Dendritic cell treated with granulocyte-macrophage colony-stimulating factor and Interleukin-4, amounts not matched to agents 40 ng/mL and 50 ng/mL, for 4 days (primary cell): ENCODE data around the gene PRKCZ.

ENCODE experiments used
- H3K27ac Mint-ChIP-seq: one replicate; pipeline ENCODE4 v1.8.0; 2022; ENCODE audit warnings: mild to moderate bottlenecking, mixed read lengths
- H3K27me3 Mint-ChIP-seq: one replicate; pipeline ENCODE4 v1.8.0; 2022; ENCODE audit warnings: mild to moderate bottlenecking, mixed read lengths
- H3K36me3 Mint-ChIP-seq: one replicate; pipeline ENCODE4 v1.8.0; 2022; ENCODE audit warnings: low read depth, mixed read lengths
- H3K4me1 Mint-ChIP-seq: one replicate; pipeline ENCODE4 v1.8.0; 2022; ENCODE audit warnings: low read depth, mixed read lengths
- H3K4me3 Mint-ChIP-seq: one replicate; pipeline ENCODE4 v1.8.0; 2022; ENCODE audit warnings: mild to moderate bottlenecking, moderate library complexity, mixed read lengths
- H3K9me3 Mint-ChIP-seq: one replicate; pipeline ENCODE4 v1.8.0; 2022; ENCODE audit warnings: mixed read lengths
- intact Hi-C: fragments of 100-400 bp; cut with micrococcal nuclease; formaldehyde crosslinking; loops from one replicate; pipeline ENCODE4 v1.15.0; 2022

The PRKCZ gene

GRCh38 chr1:2181271-2181670, 131.1 kb downstream of the PRKCZ start:
- no peaks in the 10 kb centered on the region for H3K4me1 Mint-ChIP-seq
- peaks cover 5% of the 10 kb centered on the region for H3K36me3 Mint-ChIP-seq
- no peak overlapping the region for H3K27ac Mint-ChIP-seq
- no peaks in the 10 kb centered on the region for H3K9me3 Mint-ChIP-seq
- intact Hi-C loops, result no loop called here
- peaks cover 2% of the 10 kb centered on the region for H3K27me3 Mint-ChIP-seq
- no peak overlapping the region for H3K4me3 Mint-ChIP-seq

- Mint-ChIP-seq H3K9me3 (no peaks in the 10 kb centered on the region), H3K4me1 (no peaks in the 10 kb centered on the region), H3K27me3 (peaks cover 2% of the 10 kb centered on the region), H3K27ac (no peak overlapping the region), H3K4me3 (no peak overlapping the region), H3K36me3 (peaks cover 5% of the 10 kb centered on the region)
- intact Hi-C loops, result no loop called here
These were observed 131.5 kb downstream of the PRKCZ start for GRCh38 chr1:2181752-2182151.

GRCh38 chr1:2182376-2182775, 132.2 kb downstream of the PRKCZ start:
- intact Hi-C loops, result no loop called here
- Mint-ChIP-seq H3K27ac (no peak overlapping the region), H3K27me3 (peaks cover 2% of the 10 kb centered on the region), H3K9me3 (no peaks in the 10 kb centered on the region), H3K36me3 (peaks cover 5% of the 10 kb centered on the region), H3K4me1 (no peaks in the 10 kb centered on the region), H3K4me3 (no peak overlapping the region)

DNA sequence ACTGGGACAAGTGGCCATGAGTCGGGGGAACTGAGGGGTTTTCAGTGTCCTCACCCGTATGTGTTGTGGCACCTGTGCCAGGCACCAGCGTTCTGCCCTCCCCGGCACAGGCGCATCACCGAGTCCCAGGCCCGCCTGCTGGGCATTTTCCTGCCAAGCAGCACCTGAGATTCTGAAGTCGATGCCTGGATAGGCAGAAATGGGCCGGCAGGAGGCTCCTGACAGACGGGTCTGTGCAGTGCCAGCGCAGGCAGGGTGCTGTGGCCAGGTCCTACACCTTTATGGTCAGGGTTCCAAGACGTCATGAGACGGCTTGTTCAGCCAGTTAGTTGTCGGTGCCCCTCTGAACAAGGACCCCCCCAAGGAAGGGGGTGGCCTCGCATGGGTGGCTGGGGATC, 133.7 kb downstream of the PRKCZ start:
- H3K4me1 Mint-ChIP-seq, result no peaks in the 10 kb centered on the region
- peaks cover 2% of the 10 kb centered on the region for H3K27me3 Mint-ChIP-seq
- no peak overlapping the region for H3K27ac Mint-ChIP-seq
- H3K36me3 Mint-ChIP-seq, result peaks cover 5% of the 10 kb centered on the region
- H3K9me3 Mint-ChIP-seq, result no peaks in the 10 kb centered on the region
- intact Hi-C loops, result no loop called here
- H3K4me3 Mint-ChIP-seq, result no peak overlapping the region

DNA sequence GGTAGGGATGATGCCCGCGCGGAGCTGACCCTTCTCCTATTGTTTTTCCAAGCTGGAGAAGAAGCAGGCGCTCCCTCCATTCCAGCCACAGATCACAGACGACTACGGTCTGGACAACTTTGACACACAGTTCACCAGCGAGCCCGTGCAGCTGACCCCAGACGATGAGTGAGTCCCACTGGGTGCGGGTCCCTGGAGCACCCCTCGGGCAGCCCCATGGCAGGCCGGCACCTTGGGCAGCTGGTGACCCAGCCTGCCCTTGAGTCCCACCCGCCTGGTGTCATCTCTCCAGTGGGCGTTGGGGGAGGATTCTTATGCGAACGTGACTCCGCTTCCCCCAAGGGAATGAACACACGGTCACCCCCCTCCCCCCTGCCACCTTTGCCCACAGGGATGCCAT, 134.3 kb downstream of the PRKCZ start:
- no peak overlapping the region for H3K27ac Mint-ChIP-seq
- H3K4me3 Mint-ChIP-seq, result no peak overlapping the region
- peaks cover 10% of the 10 kb centered on the region for H3K36me3 Mint-ChIP-seq
- H3K27me3 Mint-ChIP-seq, result peaks cover 1% of the 10 kb centered on the region
- no peaks in the 10 kb centered on the region for H3K9me3 Mint-ChIP-seq
- intact Hi-C loops, result no loop called here
- H3K4me1 Mint-ChIP-seq, result peaks cover under 1% of the 10 kb centered on the region

- no peak overlapping the region for H3K27ac Mint-ChIP-seq
These were observed 134.7 kb downstream of the PRKCZ start for GRCh38 chr1:2184934-2185333.

DNA sequence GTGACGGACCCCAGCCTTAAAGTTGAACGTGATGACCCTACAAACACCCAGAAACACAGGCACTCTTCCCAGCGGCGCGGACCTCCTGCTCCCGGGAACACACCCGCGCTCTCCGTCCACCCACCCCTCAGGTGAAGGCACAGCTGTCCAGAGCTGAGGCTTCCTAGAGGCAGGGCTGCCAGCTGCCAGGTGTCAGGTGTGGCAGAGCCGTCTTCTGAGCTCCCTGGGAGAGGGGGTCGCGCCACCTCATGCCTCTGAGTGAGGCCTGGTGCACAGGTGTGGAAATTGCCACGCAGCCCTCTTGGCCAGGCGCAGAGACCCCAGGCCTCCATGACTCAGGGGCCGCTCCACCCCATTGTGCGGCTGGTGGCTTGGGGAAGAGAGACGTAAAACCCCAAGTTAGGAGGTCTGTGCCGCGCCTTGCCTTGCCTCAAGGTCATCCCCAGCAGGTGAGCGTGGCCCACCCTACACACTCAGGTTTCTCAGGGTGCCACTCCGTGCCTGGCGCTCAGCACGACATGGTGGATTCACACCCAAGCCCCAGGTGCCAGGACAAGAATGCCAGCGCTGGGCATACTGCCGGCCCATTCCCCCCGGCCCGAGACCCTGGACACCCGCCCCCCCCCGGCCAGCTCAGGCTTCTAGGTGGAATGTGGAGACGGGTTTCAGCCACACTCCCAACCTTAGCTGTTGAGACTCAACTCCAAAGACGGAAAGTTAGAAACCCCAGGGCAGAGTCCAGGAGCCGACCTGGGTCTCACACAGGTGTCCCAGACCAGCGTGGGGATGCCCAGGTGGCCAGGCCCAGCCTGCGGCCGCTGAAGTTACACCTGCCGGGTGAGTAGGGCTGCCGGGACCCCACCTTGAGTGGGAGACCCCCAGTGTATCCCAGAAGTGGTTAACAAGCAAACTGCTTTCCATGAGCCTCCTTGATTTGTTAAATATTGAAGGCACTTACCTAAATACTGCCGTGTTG, 136.0 kb downstream of the PRKCZ start:
- Mint-ChIP-seq H3K27me3 (no peaks in the 10 kb centered on the region), H3K4me3 (no peak overlapping the region), H3K27ac (no peak overlapping the region), H3K36me3 (peaks cover 22% of the 10 kb centered on the region), H3K9me3 (no peaks in the 10 kb centered on the region), H3K4me1 (peaks cover 17% of the 10 kb centered on the region)
- intact Hi-C loops, result no loop called here

More at GRCh38 chr1:2184934-2185333, 134.7 kb downstream of the PRKCZ start:
- intact Hi-C loops, result no loop called here
- H3K4me3 Mint-ChIP-seq, result no peak overlapping the region
- H3K4me1 Mint-ChIP-seq, result peaks cover 4% of the 10 kb centered on the region
- peaks cover 14% of the 10 kb centered on the region for H3K36me3 Mint-ChIP-seq
- no peaks in the 10 kb centered on the region for H3K27me3 Mint-ChIP-seq
- no peaks in the 10 kb centered on the region for H3K9me3 Mint-ChIP-seq

GRCh38 chr1:2186901-2187300, 136.7 kb downstream of the PRKCZ start:
- Mint-ChIP-seq H3K36me3 (peaks cover 30% of the 10 kb centered on the region), H3K27ac (no peak overlapping the region), H3K4me3 (no peak overlapping the region), H3K9me3 (no peaks in the 10 kb centered on the region), H3K27me3 (no peaks in the 10 kb centered on the region), H3K4me1 (peaks cover 24% of the 10 kb centered on the region)
- intact Hi-C loops, result no loop called here

DNA sequence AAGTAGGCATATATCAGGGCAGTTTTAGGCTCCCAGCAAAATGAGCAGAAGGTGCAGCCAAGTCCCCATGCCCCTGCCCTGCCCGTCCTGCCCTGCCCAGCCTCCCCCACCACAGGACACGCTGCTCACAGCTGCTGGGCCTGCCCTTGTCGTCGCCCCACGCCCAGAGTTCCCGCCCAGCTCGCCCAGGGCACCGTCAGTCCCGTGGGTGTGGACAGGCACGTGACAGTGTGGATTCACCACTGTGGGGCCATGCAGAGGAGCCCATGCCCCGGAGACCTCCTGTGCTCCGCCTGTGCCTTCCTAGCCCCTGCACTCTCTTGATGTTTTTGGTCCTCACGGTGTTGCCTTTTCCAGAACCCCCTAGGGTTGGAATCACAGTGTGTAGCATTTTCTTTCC, 137.4 kb downstream of the PRKCZ start:
- H3K9me3 Mint-ChIP-seq, result no peaks in the 10 kb centered on the region
- H3K4me3 Mint-ChIP-seq, result no peak overlapping the region
- H3K4me1 Mint-ChIP-seq, result peaks cover 25% of the 10 kb centered on the region
- H3K27ac Mint-ChIP-seq, result no peak overlapping the region
- peaks cover 37% of the 10 kb centered on the region for H3K36me3 Mint-ChIP-seq
- intact Hi-C loops, result no loop called here
- no peaks in the 10 kb centered on the region for H3K27me3 Mint-ChIP-seq

GRCh38 chr1:2188336-2188735, 138.1 kb downstream of the PRKCZ start:
- Mint-ChIP-seq H3K27me3 (no peaks in the 10 kb centered on the region), H3K4me1 (peaks cover 33% of the 10 kb centered on the region), H3K36me3 (peaks cover 43% of the 10 kb centered on the region), H3K9me3 (no peaks in the 10 kb centered on the region), H3K27ac (peak overlapping the region; percentile 83), H3K4me3 (no peak overlapping the region)
- intact Hi-C loops, result no loop called here

- Mint-ChIP-seq H3K4me1 (peaks cover 39% of the 10 kb centered on the region), H3K27ac (peak overlapping the region; percentile 83), H3K4me3 (peak overlapping the region; percentile 80), H3K9me3 (no peaks in the 10 kb centered on the region), H3K27me3 (no peaks in the 10 kb centered on the region), H3K36me3 (peaks cover 42% of the 10 kb centered on the region)
- intact Hi-C loops, result no loop called here
These were observed 139.5 kb downstream of the PRKCZ start for GRCh38 chr1:2189459-2190425.

DNA sequence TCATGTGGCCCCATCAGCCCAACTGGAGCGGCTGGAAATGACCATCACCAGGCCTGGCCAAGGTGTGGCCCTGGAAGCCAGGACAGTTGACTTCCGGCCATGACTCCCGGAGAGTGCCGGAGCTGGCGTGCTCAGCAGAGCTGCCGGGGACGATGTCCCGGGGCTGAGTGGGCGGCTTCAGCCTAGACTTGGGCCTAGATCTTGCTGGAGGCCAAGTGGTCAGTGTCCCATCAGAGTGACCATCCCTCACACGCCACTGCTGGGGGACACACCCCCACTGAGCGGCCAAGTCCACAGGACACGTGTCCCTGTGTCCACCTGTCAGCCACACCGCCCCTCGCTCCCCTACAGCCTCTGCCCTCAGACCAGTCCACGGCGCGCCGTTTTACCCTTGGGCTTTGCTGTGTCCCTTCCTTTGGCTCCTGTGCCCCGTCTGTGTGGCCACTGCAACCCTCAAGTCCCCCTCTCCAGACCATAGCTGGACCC, 140.3 kb downstream of the PRKCZ start:
- Mint-ChIP-seq H3K9me3 (no peaks in the 10 kb centered on the region), H3K4me3 (no peak overlapping the region), H3K27me3 (no peaks in the 10 kb centered on the region), H3K36me3 (peaks cover 37% of the 10 kb centered on the region), H3K27ac (peak overlapping the region; percentile 75), H3K4me1 (peaks cover 39% of the 10 kb centered on the region)
- intact Hi-C loops, result no loop called here

DNA sequence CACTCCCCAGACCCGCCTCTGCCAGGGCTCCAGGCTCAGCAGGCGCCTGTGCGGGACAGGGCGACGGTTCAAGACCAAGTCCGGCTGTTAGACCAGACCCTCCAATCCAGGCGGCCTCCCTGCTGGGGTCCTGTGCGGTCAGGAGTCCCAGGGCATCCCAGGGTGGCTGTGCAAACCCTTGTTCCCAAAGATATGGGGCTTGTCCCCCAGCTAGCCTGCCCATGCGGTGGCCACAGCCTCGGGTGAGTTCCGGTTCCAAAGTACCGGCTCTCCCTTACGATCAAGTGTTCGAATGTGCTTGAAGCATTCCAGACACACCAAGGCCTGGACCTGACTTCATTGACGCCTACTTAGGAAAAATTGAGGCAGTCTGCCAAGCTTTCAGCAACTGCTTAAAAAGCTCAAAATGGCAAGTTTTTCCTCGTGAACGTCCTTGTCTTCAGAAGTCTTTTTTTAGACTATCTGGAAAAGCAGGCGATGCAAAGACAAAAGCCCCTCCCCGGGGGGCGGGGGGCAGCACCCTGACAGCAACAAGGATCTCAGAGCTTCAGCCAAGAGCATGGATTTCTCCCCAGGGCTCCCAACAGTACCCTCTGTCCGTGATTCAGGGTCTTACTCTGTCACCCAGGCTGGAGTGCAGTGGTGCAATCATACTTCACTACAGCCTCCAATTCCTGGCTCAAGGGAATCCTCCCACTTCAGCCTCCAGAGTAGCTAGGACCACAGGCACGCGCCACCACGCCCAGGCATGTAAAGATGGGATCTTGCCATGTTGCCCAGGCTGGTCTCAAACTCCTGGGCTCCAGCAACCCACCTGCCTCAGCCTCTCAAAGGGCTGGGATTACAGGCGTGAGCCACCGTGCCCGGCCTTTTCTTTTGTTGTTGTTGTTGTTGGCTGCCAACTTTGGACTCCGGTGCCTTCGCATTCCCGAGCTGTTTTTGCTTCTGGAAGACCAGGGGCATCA, 142.1 kb downstream of the PRKCZ start:
- Mint-ChIP-seq H3K4me3 (no peak overlapping the region), H3K27me3 (no peaks in the 10 kb centered on the region)
- intact Hi-C loops, result no loop called here

More for the DNA sequence above, 142.1 kb downstream of the PRKCZ start:
- H3K4me1 Mint-ChIP-seq, result peaks cover 39% of the 10 kb centered on the region
- no peaks in the 10 kb centered on the region for H3K9me3 Mint-ChIP-seq
- peaks cover 37% of the 10 kb centered on the region for H3K36me3 Mint-ChIP-seq
- no peak overlapping the region for H3K27ac Mint-ChIP-seq
